NCI-H2227 (cell line): Measurements from ENCODE around the gene B3GALNT2.
"Not testable (repeated sequence)": the region's sequence is repeated elsewhere in the genome, so short reads cannot be mapped to it uniquely, and the experiment has no call there.

ENCODE experiments used
- DNase-seq: peaks from one replicate; lab custom pipeline; 2025; ENCODE audit not compliant: unreplicated experiment; lab: John Stamatoyannopoulos, UW

Gene B3GALNT2

DNA sequence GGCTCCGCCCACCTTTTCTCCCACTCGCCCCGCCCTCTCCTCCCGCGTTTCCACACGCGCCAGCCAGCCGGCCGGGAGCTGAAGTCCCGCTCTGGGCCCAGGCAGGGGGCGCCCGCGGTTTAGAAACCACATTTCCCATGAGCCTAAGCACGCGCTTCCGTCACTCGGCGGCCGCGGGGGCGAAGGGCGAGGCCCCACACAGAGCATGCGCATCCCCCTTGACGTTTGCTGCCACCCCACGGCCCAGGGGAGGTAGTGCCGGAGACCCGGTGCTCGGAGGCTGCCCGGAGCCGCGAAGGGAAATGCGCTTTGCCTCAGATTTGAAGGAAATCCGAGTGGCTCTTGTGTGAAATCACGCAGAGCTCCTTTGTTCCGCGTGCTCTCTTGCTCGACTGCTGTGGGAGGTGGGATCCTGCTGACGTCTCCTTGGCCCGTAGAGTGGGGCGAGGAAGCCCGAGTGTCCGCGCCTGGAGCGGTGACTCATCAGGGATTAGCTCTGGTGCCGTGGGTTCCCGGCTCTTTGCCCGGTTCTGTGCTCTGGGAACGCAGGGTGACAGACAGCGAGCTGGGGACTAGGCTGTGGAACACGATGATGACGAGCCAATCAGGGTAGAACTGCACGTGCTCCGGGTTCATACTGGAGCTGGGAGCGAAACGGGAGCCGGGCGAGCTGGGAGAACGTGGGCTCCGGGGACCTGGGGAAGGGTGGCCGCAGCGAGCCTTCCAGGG, 406 bp upstream of the B3GALNT2 start:
- DNase-seq, result peak; percentile 100

DNA sequence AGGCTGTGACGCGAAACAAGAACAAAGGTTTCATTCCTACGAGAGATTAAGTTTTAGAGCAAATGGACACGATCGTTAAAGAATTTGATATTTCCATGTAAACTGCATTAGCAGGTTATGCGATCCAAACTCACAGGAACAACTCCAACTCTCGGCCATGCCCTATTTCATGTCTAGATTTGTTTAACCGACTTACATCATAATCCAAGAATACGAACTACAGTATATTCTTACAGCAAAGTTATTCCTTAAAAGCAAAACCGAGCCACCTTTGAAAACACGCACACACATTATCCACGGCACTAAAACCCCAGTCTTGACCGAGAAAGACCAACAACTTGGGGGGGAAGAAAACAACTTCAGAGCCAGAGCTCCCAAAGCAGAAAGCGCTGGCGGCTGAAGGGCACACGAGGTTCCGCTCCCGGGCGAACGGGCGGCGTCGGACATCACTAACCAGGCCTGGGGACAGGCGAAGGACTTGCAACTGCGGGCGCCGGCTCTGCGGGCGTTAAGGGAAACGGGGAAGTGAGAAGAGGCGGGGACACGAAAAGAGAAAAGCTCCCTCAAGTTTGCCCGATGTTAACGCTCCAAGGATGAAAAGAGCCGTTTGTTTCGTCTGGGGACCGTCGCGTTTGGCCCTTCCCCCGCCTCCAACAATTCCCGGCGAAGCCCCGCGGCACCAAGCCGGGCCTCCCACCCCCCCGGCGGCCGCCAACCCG, 690 bp downstream of the B3GALNT2 start:
- DNase-seq, result peak; percentile 78

DNA sequence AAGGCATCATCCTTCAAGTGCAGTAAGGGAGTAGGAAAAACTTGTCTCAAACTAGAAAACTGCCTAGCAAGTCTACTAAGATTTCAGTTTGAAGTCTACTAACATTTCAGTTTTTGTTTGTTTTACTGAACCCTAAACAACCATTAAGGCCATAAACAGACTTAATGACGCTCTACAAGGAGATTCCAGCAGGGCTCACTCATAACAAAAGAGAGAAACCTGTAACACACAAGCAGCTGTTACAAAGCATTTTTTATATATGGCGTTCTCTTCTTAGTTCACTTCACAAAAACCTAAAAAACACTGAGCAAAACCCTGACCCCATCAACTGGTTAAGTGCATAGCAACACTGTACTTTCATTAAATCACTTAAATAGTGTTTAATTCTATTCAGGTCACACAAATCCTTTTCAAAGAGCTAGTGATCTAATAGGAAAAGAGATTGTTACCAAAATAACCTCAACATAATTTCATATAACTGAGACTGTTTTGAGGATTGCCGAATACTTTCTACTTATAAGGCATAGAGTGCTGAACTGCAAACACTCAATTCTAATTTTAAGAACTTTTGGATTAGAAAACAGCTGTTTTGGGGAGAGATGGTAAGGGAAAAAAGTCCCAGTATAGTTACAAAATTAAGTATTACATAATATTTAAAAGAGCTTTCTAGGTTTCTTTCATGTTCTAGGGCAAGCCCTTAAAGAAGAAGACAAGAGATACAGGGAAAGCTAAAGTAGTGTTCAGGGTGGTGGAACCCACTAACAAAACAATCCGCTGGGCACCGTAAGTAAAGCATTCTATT, 1.4 kb downstream of the B3GALNT2 start:
- peak; percentile 20 for DNase-seq

DNA sequence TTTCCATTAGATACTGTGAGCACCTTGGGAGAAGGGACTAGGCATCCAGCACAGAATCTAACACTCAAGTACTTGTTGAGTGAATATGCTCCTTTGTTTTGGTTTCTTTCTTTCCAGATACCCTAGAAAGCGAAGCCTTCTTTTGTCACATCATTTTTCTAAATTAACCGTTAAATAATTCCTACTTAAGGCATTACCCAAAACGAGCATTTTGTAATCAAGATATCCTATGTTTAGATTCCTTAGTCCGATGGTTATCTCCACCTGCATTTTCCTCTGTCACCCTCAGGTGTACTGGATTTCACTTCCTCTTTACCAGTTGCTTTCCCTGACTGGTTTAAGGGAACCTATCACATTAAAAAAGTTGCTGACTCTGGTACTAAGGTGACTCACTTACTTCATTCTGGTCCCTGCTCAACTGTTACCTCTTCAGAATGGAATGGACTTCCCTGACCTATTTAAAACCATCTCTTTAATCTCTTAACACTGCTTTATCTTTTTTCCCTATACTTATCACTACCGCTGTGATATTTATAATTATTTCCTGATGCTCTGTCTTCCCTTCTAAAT, 3.2 kb downstream of the B3GALNT2 start:
- DNase-seq, result no peak

DNA sequence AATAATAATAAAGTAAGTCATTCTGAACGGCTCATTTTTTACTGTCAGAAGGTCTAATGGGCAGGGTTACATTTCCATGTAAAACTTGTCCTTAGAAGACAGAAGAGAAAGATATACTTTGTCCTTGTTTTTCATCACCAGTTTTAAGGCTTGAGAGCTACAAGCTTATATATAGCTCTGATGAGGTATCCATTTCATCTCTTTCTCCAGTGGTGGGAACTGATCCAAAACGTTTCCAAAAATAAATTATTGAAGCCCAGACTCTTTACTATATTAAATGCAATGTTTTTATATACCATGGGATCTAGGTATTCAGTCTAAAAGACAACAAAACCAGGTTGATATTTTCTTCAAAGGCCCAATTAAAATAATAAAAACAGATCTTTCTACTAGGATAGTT, 8.7 kb downstream of the B3GALNT2 start:
- no peak for DNase-seq

DNA sequence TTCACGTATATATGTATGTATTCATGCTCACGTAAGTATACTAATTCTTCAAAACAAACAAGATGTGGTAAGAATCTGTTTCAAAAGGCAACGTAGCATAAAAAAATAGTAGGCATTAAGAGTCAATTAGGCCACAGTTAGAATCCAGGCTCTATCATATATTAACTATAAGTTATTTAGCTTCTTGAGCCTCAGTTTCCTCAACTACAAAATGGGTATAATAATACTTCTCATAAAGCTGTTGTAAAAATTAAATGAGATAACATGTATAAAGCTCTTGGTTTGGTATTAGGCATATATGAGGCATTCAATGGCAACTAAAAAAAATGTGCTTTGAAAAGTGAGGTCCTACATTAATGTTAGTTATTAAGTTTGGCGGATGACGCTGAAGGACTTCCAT, 9.2 kb downstream of the B3GALNT2 start:
- no peak for DNase-seq

DNA sequence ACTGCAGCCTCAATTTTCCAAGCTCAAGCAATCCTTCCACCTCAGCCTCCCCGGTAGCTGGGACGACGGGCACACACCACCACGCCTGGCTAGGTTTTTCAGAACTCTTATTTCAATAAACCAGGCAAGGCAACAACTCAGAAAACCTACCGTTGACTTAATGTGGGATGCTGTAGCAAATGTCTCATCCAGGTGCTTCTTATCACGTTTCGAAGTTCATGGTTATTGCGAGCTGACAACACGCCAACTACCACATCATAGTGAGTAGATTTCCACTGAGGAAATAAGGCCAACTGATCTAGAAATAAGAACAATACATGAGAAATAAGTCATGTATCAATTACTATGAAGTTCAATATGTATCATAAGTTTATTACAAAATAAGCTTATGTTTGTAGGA, 9.7 kb downstream of the B3GALNT2 start:
- no peak for DNase-seq

GRCh38 chr1:235491644-235492043, 12.6 kb downstream of the B3GALNT2 start:
- no peak for DNase-seq

GRCh38 chr1:235486321-235486720, 17.9 kb downstream of the B3GALNT2 start:
- no peak for DNase-seq

- DNase-seq, result no peak
Observed at GRCh38 chr1:235485558-235485957, 18.7 kb downstream of the B3GALNT2 start.

- DNase-seq, result no peak
Observed at GRCh38 chr1:235483090-235483489, 21.2 kb downstream of the B3GALNT2 start.

DNA sequence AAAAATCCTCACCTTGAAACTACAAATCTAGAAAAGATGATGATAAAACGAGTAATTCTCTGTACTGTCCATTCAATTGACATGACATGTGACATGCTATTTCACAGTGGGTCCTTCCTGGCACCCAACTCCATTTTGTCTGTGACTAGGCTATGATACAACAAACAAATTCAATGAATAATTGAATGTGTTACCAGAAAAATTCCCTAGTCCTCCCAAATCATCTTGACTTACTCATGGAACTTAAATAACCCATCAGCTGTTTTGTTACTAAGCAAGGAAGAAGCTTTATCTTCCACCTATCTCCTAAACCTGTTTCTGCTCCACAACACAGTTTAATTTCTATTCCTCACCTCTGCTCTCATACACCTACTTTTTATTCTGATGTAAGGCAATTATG, 30.4 kb downstream of the B3GALNT2 start:
- no peak for DNase-seq

- peak; percentile 33 for DNase-seq
Observed at GRCh38 chr1:235470741-235471439, 33.4 kb downstream of the B3GALNT2 start.

- DNase-seq, result not testable (repeated sequence)
Observed at GRCh38 chr1:235469897-235470296, 34.4 kb downstream of the B3GALNT2 start.

- no peak for DNase-seq
Observed at GRCh38 chr1:235468970-235469369, 35.3 kb downstream of the B3GALNT2 start.

DNA sequence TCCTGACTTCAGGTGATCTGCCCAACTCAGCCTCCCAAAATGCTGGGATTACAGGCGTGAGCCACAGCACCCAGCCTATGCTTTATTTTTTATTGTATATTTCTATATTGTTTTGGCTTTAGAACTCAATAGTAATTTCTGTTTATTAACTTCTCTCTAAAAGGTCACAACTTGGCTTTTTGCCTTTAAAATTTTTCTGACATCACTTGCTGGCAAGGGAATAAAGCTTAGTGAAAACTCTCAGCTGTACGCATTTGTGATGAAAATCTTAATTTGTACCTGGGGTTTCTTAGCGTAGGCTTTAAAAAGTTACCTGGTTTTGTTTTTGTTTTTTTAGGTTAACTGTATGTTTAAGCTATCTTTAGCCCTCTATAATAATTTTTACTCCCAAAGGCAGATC, 36.2 kb downstream of the B3GALNT2 start:
- DNase-seq, result no peak

GRCh38 chr1:235465066-235465465, 39.2 kb downstream of the B3GALNT2 start:
- DNase-seq, result no peak

- not testable (repeated sequence) for DNase-seq
Observed at GRCh38 chr1:235462832-235463231, 41.4 kb downstream of the B3GALNT2 start.

DNA sequence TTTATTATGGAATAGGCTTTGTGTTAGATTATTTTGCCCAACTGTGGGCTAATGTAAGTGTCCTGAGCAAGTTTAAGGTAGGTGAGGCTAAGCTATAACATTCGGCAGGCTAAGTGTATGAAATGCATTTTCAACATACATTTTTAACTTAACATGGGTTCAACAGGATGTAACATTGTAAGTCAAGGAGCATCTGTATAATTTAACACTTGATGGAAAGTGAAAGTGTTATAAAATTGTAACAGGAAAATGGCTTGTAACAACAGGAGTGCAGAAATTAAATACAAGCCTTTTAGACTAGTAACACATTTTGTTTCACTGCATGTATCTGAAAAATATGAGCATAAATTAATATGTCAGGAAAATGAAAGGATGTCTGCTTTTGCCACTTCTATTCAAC, 42.3 kb downstream of the B3GALNT2 start:
- no peak for DNase-seq

DNA sequence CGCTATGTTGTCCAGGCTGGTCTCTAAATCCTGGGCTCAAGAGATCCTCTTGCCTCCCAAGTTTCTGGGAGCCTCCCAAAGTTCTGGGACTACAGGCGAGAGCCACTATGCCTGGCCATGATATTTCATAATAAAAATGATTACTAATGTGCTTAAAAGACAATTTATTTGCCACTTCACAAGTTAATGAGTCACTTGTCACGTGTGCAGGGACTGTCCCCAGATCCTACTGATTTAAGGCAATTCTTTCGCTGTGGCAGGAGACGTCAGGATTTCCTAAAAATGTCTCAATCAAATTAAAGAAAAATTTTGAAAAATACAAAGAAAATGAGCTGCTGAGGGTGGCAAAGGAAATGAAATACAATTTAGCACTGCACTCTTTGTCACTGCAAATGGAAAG, 43.5 kb downstream of the B3GALNT2 start:
- no peak for DNase-seq

GRCh38 chr1:235457856-235458255, 46.4 kb downstream of the B3GALNT2 start:
- DNase-seq, result not testable (repeated sequence)
